DMS 273 (cell line): Measurements from ENCODE around the gene MITF.

ENCODE experiments used
- DNase-seq: peaks from one replicate; lab custom pipeline; 2025; ENCODE audit not compliant: unreplicated experiment; lab: John Stamatoyannopoulos, UW

Gene MITF

GRCh38 chr3:69724722-69725435, 14.4 kb upstream of the MITF start:
- DNase-seq = no peak

GRCh38 chr3:69725994-69726571, 13.2 kb upstream of the MITF start:
- no peak for DNase-seq

- DNase-seq = no peak
These were observed 9.9 kb upstream of the MITF start for GRCh38 chr3:69729147-69729919.

DNA sequence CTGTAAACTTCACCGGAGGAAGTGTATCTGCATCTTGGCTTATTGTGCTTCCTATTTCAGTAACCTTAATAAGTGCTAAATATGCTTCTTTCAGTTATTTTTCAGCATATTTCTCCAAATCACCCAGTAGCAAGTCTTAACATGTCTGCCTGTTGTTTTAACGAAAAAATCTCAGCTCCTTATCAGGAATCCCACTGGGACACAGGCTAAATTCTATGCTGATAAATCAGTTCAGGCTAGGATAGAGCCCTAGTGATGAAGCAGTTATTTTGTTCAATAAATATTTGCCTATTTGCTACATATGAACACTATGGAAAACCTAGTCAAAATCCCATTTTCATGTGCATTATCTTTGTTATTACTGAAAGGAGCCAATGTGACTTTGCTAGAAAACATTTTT, 8.2 kb upstream of the MITF start:
- DNase-seq = no peak

DNA sequence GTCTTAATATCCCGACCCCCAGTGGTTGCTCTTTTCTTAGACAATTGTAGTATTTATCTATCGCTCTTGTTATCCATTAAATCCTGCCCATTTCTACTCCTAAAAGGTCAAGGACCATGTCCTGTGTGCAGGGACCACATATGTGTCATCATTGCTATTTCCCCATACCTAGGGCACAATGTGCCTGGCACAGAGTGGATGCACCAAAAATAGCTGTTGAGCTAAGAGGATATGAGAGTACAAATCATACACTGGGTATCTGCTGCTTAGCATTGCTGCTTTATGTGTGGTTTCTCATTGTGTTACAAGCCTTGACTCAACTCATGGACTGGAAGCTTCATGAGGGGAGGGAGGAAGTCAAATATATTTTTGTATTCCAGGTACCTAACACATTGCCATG, 3.4 kb upstream of the MITF start:
- no peak for DNase-seq

DNA sequence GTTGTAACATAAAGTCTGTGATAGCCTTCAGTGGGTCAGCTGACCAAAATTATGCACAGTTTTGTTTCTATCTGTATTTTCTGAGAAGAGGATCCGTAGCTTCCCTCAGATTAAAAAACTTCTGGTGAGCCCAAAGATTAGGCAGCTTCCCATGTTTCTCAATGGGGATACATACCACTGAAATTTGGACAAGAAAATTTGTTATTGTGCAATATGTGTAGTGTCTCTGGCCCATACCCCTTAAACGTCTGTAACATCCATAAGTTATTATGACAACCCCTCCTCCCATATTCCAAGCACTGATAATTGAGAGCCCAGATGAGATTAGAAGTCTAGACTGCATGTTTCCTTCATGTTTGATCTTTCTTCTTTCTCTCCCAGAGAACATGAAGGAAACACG, 1.9 kb upstream of the MITF start:
- no peak for DNase-seq

GRCh38 chr3:69738315-69738714, 949 bp upstream of the MITF start:
- peak; percentile 40 for DNase-seq

DNA sequence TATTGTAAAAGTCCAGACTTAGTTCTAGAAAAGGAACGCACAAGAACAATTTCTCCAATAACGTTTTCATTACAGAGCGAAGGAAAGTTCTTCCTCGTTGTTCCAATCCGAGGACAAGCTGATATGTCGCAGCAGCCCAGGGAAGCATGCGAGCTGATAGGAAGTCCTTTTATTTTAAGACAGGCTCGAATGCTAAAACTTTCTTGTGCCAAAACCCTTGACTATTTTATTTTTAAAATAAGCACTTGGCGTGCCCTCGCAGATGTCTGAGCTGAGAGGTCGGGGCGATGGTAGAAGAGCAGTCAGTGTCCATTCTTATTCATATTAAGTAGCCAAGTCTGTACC, 433 bp upstream of the MITF start:
- peak; percentile 44 for DNase-seq

DNA sequence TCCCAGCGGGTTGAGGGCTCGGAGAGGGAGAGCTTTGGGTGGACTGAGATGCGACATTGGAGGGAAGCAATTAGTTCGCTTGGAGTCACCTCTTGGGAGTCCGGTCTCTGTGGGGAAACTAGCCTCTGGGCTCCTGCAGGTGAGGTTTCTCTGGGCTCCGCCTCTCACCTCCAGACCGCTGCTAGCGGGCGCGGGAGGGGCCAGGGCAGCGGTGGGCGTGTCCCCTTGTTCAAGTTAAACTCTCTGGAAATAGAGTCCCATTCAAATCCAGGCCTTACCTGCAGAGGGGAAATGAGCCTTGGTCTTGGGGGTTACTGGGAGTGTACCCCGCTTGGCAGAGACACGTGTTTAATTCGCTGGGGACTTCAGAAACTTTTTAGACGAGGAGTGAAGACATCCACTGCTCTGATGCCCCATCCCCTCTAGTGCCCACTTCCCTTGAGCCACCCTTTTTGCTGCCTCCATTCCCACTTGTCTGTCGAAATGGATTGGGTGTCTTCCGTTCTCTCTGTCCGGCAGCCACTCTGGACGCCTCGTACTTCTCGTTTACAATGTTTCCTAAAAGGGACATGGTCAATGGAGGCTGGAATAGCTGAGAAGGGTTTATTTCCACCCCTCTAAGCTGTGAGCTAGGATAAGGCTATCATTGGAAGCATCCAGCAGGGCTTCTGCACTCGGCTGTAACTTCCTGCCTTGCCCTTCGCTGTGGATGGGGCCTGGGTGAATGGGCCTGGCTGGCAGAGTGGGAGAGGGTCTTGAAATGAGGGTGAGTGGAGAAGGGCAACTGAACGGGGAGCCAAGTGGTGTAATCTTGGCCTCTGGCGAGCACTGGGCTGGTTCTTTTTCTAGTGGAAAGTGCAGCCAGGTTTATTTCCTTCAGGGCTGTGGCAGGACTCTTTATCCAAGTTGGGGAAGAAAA, 1.1 kb downstream of the MITF start:
- peak; percentile 44 for DNase-seq

GRCh38 chr3:69741032-69741767, 1.9 kb downstream of the MITF start:
- peak; percentile 18 for DNase-seq

DNA sequence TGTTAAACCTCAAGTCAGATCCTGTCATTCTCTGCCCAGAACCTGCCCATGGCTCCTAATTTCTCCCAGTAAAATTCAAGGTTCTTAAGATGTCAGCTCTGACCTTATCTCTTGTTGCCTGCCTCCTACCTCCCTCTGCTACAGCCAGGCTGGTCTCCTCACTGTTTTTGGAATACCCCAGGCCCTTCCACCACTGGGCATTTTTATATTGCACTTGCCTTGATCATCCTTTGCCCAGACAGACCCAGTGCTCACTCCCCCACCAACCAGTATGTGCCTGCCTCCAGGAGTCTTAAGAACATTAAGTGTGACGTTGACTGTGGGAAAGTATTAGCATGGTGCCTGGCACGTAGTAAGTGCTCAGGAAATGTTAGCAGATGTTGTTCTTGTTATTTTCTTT, 3.1 kb downstream of the MITF start:
- no peak for DNase-seq

DNA sequence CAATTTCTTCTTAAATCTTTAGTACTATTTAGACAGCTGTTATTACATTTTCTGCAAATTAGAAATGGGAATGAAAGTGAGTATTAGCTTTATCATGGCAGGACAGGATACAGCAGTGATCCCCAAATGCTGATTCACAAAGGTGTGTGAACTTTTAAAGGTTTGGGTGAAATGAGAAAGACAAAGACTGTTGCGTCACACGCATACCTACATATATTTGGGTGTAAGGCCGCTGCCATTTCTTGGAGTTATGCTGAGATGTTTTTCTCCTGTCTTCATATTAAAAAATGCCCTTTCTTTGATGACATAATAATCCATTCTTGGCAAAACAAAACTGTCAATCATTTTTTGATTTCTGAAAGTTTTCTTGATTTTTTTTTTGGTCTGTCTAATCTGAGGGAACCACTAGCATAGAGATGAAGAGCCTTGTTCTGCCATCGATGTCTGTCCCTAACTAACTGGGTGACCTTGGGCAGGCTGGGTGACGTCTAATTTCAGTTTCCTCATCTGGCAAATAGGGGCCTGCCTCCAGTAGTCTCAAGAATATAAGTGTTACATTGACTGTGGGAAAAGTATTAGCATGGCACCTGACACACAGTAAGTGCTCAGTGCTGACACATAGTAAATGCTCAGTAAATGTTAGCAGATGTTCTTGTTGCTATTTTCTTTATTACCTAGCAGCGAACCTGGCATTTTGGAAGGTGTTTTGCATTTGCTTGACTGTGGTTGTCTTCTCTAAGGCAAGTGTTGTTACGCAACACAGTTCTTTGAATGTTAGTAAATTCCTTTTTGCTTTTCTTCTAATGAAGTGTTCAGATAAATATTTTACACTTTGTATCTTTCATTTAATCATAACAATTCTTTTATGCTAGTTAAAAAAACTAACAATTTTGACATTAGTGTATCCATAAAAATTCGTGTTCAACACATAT, 5.0 kb downstream of the MITF start:
- DNase-seq = no peak

- no peak for DNase-seq
These were observed 6.2 kb downstream of the MITF start for GRCh38 chr3:69745505-69745904.

- DNase-seq = no peak
These were observed 6.9 kb downstream of the MITF start for GRCh38 chr3:69746119-69746518.

DNA sequence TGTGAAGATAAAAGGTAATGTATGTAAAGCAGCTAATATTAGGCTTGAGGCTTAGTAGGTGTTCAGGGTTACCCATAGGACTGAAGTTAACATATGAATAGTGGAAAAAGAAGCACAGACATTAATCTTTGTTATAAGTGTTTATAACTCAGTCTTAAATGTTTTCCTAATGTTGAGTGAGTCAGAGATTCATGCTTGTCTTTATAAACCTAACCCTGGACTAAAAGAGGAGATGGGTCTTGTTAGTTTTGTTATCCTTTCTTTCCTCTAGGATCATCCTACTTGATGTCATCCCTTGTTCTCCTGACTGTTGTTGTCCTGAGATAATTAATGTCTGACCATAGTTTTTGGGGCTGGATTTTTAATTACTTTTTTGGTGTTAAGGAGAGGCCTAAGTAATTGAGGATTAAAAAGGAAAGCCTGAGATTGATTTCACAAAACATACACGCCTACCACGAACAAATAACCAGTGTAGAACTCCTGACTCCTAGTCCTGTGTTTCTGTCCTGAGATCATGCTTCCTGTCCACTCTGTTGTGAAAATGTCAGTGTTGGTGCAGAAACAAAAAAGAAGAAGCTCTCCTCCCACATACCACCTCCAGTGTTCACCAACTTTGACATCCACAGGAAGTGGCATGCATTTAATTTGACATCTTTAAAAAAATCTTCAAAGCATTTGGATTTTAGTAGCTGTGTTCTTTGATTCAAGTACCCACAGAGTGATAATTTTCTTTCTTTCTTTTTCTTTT, 8.4 kb downstream of the MITF start:
- DNase-seq = no peak

DNA sequence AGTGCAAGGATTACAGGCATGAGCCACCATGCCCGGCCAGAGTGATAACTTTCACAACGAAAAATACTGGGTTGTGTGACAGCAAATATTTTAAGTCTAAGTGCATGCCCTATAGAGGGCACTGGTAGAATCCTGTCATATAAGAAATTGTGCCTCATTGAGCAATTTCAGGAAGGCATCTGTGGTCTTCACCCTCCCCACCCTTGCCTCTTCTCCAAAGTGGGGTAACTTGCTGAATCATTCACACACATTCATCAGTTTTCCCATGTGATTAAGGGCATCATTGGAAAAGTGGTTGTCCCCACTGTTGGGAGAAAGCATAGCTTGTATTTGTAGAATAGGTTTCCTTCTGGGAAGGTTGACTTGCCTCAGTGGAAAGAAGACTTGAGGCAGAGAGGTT, 9.2 kb downstream of the MITF start:
- DNase-seq = no peak

- no peak for DNase-seq
These were observed 10.2 kb downstream of the MITF start for GRCh38 chr3:69749461-69749860.

DNA sequence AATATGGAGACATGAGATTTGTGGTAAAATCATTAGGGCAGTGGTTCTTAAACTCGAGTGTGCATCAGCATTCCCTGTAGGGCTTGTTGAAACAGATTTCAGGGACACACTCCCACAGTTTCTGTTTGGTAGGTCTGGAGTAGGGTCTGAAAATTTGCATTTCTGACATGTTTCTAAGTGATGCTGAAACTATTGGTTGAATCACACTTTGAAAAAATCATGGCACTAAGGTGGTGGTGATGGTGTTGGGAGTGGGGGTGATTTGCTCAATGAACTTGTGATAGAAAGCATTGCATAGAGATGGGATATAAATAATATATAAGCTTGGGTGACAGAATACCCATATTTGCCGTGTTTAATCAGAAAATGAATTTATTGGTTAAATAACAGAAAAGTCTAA, 11.3 kb downstream of the MITF start:
- no peak for DNase-seq

- DNase-seq = no peak
These were observed 11.8 kb downstream of the MITF start for GRCh38 chr3:69751074-69751476.
